ENCODE data around the gene SLC4A5. TPM values are rescaled to one million over a fixed set of nuclear protein-coding genes. Genes with fewer than 3 reads are reported as not detected.

The SLC4A5 gene
- total RNA-seq, 4 donors from 2014 or later: 3.2 to 30.4 (median 4.2) TPM

GRCh38 chr2:74226648-74227213 lies 116.5 kb downstream of the SLC4A5 start:
- Histone ChIP-seq H3K9me3 (no peaks in the 10 kb centered on the region), H3K27ac (no peak overlapping the region), H3K36me3 (no peaks in the 10 kb centered on the region), H3K27me3 (no peaks in the 10 kb centered on the region), H3K4me1 (peaks cover 18% of the 10 kb centered on the region), H3K4me3 (no peak overlapping the region)
- TF ChIP-seq POLR2AphosphoS5 (IDR thresholded peaks at IDR 0.05) (no peak), POLR2A (IDR thresholded peaks at IDR 0.05) (no peak), CTCF (IDR thresholded peaks at IDR 0.05) (no peak), EP300 (IDR thresholded peaks at IDR 0.05) (no peak)
- no peak for DNase-seq (ENCODE audit: low spot score in 2 of 2)
- 59% methylated on average over 21 of the region's 21 CpGs for WGBS

- 62% methylated on average over 3 of the region's 4 CpGs for WGBS
- no peak overlapping the region for H3K4me3 ChIP-seq
- TF ChIP-seq EP300 (IDR thresholded peaks at IDR 0.05): no peak
- TF ChIP-seq POLR2AphosphoS5 (IDR thresholded peaks at IDR 0.05): no peak
- TF ChIP-seq POLR2A (IDR thresholded peaks at IDR 0.05): no peak
- TF ChIP-seq CTCF (IDR thresholded peaks at IDR 0.05): no peak
- peaks cover 5% of the 10 kb centered on the region for H3K36me3 ChIP-seq
- no peak overlapping the region for H3K27ac ChIP-seq
- no peaks in the 10 kb centered on the region for H3K27me3 ChIP-seq
- no peaks in the 10 kb centered on the region for H3K9me3 ChIP-seq
- peaks cover 18% of the 10 kb centered on the region for H3K4me1 ChIP-seq
- no peak for DNase-seq (ENCODE audit: low spot score in 2 of 2)
Observed at GRCh38 chr2:74225698-74226459, 117.3 kb downstream of the SLC4A5 start.

GRCh38 chr2:74223941-74224770 lies 119.1 kb downstream of the SLC4A5 start:
- DNase-seq (ENCODE audit: low spot score in 2 of 2): no peak
- WGBS: 97% methylated on average over 8 of the region's 8 CpGs
- TF ChIP-seq CTCF (IDR thresholded peaks at IDR 0.05) (no peak), EP300 (IDR thresholded peaks at IDR 0.05) (no peak)
- H3K36me3 ChIP-seq: peaks cover 5% of the 10 kb centered on the region
- H3K4me3 ChIP-seq: no peak overlapping the region
- H3K27me3 ChIP-seq: no peaks in the 10 kb centered on the region
- peaks cover 18% of the 10 kb centered on the region for H3K4me1 ChIP-seq
- no peak overlapping the region for H3K27ac ChIP-seq
- no peaks in the 10 kb centered on the region for H3K9me3 ChIP-seq

- Histone ChIP-seq H3K27ac (no peak overlapping the region), H3K27me3 (no peaks in the 10 kb centered on the region), H3K9me3 (no peaks in the 10 kb centered on the region), H3K4me1 (peaks cover 17% of the 10 kb centered on the region), H3K36me3 (peaks cover 5% of the 10 kb centered on the region), H3K4me3 (no peak overlapping the region)
- no peak for DNase-seq (ENCODE audit: low spot score in 2 of 2)
- no peak for TF ChIP-seq EP300 (IDR thresholded peaks at IDR 0.05)
- no peak for TF ChIP-seq POLR2AphosphoS5 (IDR thresholded peaks at IDR 0.05)
- no peak for TF ChIP-seq POLR2A (IDR thresholded peaks at IDR 0.05)
- no peak for TF ChIP-seq CTCF (IDR thresholded peaks at IDR 0.05)
- WGBS: 93% methylated on average over 6 of the region's 6 CpGs
Observed at GRCh38 chr2:74222300-74222650, 120.9 kb downstream of the SLC4A5 start.
